Esophagus squamous epithelium (tissue), 4 donors: ENCODE measurements around the gene FMN2.

ENCODE experiments used
- POLR2A ChIP-seq, 4 donors: fragments of 450-650 bp; IDR thresholded peaks; one replicate each; pipeline ENCODE4 v1.6.1; 2017; ENCODE audit warnings: antibody characterized with exemption in 4 of 4, mild to moderate bottlenecking in 4 of 4, moderate library complexity in 3 of 4
- TF ChIP-seq, protein P1 (sequence below), 6 experiments: fragments of 450-650 bp in 4 of 6; fragments of 200-600 bp in 2 of 6; sonication (generic) in 2 of 6; IDR thresholded peaks; one replicate each; pipeline ENCODE4 v1.5.1; 2016 to 2019; ENCODE audit warnings: antibody characterized with exemption in 6 of 6, mild to moderate bottlenecking in 4 of 6, moderate library complexity in 4 of 6

DNA sequence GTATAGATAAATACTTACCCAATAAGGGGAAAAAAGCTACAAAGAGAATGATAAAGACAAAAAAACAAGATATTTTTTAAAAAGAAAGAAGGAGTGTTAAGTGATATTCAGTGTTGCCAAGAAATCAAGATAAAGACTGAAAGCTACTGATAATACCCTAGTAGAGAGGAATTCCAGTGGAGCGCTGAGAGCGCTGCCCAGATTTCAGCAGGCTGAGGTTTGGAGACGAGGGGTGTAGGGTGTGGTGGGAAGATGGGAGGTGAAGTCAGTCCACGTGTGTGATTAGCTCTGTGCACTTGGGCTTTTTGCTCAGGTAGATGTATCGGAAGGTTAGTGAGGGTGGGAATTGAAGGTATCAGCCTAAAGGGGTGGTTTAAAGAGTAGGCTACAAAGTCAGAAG, 47.8 kb downstream of the FMN2 start:
- TF ChIP-seq, protein P1, sequence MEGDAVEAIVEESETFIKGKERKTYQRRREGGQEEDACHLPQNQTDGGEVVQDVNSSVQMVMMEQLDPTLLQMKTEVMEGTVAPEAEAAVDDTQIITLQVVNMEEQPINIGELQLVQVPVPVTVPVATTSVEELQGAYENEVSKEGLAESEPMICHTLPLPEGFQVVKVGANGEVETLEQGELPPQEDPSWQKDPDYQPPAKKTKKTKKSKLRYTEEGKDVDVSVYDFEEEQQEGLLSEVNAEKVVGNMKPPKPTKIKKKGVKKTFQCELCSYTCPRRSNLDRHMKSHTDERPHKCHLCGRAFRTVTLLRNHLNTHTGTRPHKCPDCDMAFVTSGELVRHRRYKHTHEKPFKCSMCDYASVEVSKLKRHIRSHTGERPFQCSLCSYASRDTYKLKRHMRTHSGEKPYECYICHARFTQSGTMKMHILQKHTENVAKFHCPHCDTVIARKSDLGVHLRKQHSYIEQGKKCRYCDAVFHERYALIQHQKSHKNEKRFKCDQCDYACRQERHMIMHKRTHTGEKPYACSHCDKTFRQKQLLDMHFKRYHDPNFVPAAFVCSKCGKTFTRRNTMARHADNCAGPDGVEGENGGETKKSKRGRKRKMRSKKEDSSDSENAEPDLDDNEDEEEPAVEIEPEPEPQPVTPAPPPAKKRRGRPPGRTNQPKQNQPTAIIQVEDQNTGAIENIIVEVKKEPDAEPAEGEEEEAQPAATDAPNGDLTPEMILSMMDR (IDR thresholded peaks at IDR 0.05): no peak
- TF ChIP-seq POLR2A (IDR thresholded peaks at IDR 0.05): no peak
